Smooth muscle cell (in vitro differentiated cells): ENCODE data around the gene PFDN1. TPM values are rescaled to one million over a fixed set of nuclear protein-coding genes. Genes with fewer than 3 reads are reported as not detected.
A peak's percentile ranks its signal among the peaks of the same experiment; 100 is the strongest.

Source experiments
- DNase-seq: peaks from one replicate; lab custom pipeline; 2025; ENCODE audit not compliant: unreplicated experiment; lab: John Stamatoyannopoulos, UW
- H2AFZ ChIP-seq: fragments of 200-600 bp; sonication (generic); 2 replicates; pipeline ENCODE4 v1.6.0; 2016; ENCODE audit warnings: antibody characterized with exemption, low read depth, mild to moderate bottlenecking
- H3F3A ChIP-seq: fragments of 200-600 bp; sonication (generic); 2 replicates; pipeline ENCODE4 v1.6.0; 2017; ENCODE audit warnings: antibody characterized with exemption, low read depth
- H3K27ac ChIP-seq: fragments of 200-600 bp; sonication (generic); 2 replicates; pipeline ENCODE4 v1.5.1; 2016; ENCODE audit warnings: low read depth, mild to moderate bottlenecking
- H3K27me3 ChIP-seq: fragments of 200-600 bp; sonication (generic); 2 replicates; pipeline ENCODE4 v1.6.1; 2016; ENCODE audit warnings: low read depth, mild to moderate bottlenecking
- H3K36me3 ChIP-seq: fragments of 200-600 bp; sonication (generic); 2 replicates; pipeline ENCODE4 v1.5.1; 2016; ENCODE audit warnings: low read depth
- H3K4me1 ChIP-seq: fragments of 200-600 bp; sonication (generic); 2 replicates; pipeline ENCODE4 v1.5.1; 2016; ENCODE audit warnings: low read depth
- H3K4me2 ChIP-seq: fragments of 200-600 bp; sonication (generic); 2 replicates; pipeline ENCODE4 v1.6.0; 2016; ENCODE audit warnings: mild to moderate bottlenecking
- H3K4me3 ChIP-seq: fragments of 200-600 bp; sonication (generic); 2 replicates; pipeline ENCODE4 v1.5.1; 2016; ENCODE audit warnings: mild to moderate bottlenecking
- H3K79me2 ChIP-seq: fragments of 200-600 bp; sonication (generic); 2 replicates; pipeline ENCODE4 v1.6.0; 2016; ENCODE audit warnings: low read depth, mild to moderate bottlenecking
- H3K9ac ChIP-seq: fragments of 200-600 bp; sonication (generic); 2 replicates; pipeline ENCODE4 v1.6.0; 2016; ENCODE audit warnings: low read depth
- H3K9me3 ChIP-seq: fragments of 200-600 bp; sonication (generic); replicated peaks from 2 replicates; pipeline ENCODE4 v1.5.1; 2016; ENCODE audit warnings: low read depth
- H4K20me1 ChIP-seq: fragments of 200-600 bp; sonication (generic); 2 replicates; pipeline ENCODE4 v1.6.0; 2016; ENCODE audit warnings: low read depth
- CTCF ChIP-seq: fragments of 200-600 bp; sonication (generic); IDR thresholded peaks from 2 replicates; pipeline ENCODE4 v1.5.1; 2017; ENCODE audit warnings: borderline replicate concordance, mild to moderate bottlenecking, antibody characterized with exemption; ENCODE audit not compliant: insufficient read depth, poor library complexity, severe bottlenecking
- WGBS: methylation state at CpG from one replicate; pipeline ENCODE4 v1.1.7; 2016; ENCODE audit warnings: low lambda C conversion rate; 5-methylcytosine and 5-hydroxymethylcytosine counted together
- polyA plus RNA-seq: library from polyadenylated mRNA; unstranded; fragments of >200 nt; fragmentation: Nextera tagmentation; extraction: Ambion mirVana; gene quantifications from 2 replicates; pipeline ENCODE4 v1.2.1, GENCODE V29; 2016
- total RNA-seq: library from RNA; depleted of rRNA; stranded (reverse); fragments of >200 nt; gene quantifications from 2 replicates; pipeline ENCODE4 v1.2.3, GENCODE V29; 2014

PFDN1 gene
- total and polyA plus RNA-seq, 2 experiments from 2014 or later: 145 to 154 TPM

DNA sequence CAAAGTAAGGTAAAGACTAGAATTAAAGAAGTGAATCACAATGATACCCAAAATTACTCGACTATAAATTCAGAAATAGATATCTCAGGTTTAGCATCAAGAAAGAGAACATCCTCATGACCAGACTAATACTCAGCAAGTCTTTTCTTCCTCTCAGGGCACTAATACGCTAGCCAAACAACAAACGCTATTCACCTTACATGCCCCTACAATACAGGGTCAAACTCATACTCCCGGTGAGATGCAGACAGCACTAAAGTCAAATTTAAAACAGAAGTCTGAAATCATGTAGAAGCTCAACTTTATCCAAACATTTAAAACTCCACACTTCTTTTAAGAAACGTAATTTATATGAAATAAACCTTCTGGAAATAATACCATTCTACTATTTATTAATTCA lies 5.6 kb downstream of the PFDN1 start:
- Histone ChIP-seq H3K4me1 (peaks cover 20% of the 10 kb centered on the region), H3K79me2 (peaks cover 84% of the 10 kb centered on the region), H3K9ac (no peak overlapping the region), H3K27me3 (no peaks in the 10 kb centered on the region), H4K20me1 (peaks cover 15% of the 10 kb centered on the region), H3K36me3 (no peaks in the 10 kb centered on the region), H3K4me2 (peak overlapping the region; percentile 49), H3F3A (peaks cover 6% of the 10 kb centered on the region), H3K9me3 (no peaks in the 10 kb centered on the region), H3K27ac (peak overlapping the region; percentile 81), H3K4me3 (no peak overlapping the region), H2AFZ (no peak overlapping the region)
- DNase-seq: no peak
- TF ChIP-seq CTCF: no peak
- 84% methylated on average over 5 of the region's 5 CpGs for WGBS

GRCh38 chr5:140296289-140296688 lies 6.6 kb downstream of the PFDN1 start:
- H4K20me1 ChIP-seq: peaks cover 20% of the 10 kb centered on the region
- WGBS: 45% methylated on average over 3 of the region's 3 CpGs
- DNase-seq: no peak
- H3K36me3 ChIP-seq: no peaks in the 10 kb centered on the region
- no peak overlapping the region for H3K9ac ChIP-seq
- H3K4me2 ChIP-seq: peak overlapping the region; percentile 38
- H3K27me3 ChIP-seq: no peaks in the 10 kb centered on the region
- peaks cover 12% of the 10 kb centered on the region for H3K4me1 ChIP-seq
- TF ChIP-seq CTCF: no peak
- peaks cover 84% of the 10 kb centered on the region for H3K79me2 ChIP-seq
- no peak overlapping the region for H3K4me3 ChIP-seq
- H3K27ac ChIP-seq: peak overlapping the region; percentile 81
- no peak overlapping the region for H2AFZ ChIP-seq
- H3K9me3 ChIP-seq: no peaks in the 10 kb centered on the region
- peaks cover 6% of the 10 kb centered on the region for H3F3A ChIP-seq

GRCh38 chr5:140295414-140295813 lies 7.5 kb downstream of the PFDN1 start:
- DNase-seq: no peak
- Histone ChIP-seq H3F3A (peaks cover 6% of the 10 kb centered on the region), H3K9me3 (no peaks in the 10 kb centered on the region), H3K27me3 (no peaks in the 10 kb centered on the region), H3K4me3 (no peak overlapping the region), H4K20me1 (peaks cover 20% of the 10 kb centered on the region), H3K36me3 (no peaks in the 10 kb centered on the region), H3K4me1 (peaks cover 4% of the 10 kb centered on the region), H2AFZ (no peak overlapping the region), H3K27ac (peak overlapping the region; percentile 81), H3K9ac (no peak overlapping the region), H3K4me2 (peak overlapping the region; percentile 45), H3K79me2 (peaks cover 84% of the 10 kb centered on the region)
- no peak for TF ChIP-seq CTCF
- 33% methylated on average over 1 of the region's 1 CpG for WGBS

- H4K20me1 ChIP-seq: peaks cover 20% of the 10 kb centered on the region
- H3K4me2 ChIP-seq: peak overlapping the region; percentile 45
- H3K4me3 ChIP-seq: no peak overlapping the region
- H3K27me3 ChIP-seq: no peaks in the 10 kb centered on the region
- no peaks in the 10 kb centered on the region for H3K36me3 ChIP-seq
- H2AFZ ChIP-seq: no peak overlapping the region
- peaks cover 4% of the 10 kb centered on the region for H3K4me1 ChIP-seq
- H3K9ac ChIP-seq: peak overlapping the region; percentile 48
- WGBS: 82% methylated on average over 2 of the region's 2 CpGs
- H3K79me2 ChIP-seq: peaks cover 84% of the 10 kb centered on the region
- no peaks in the 10 kb centered on the region for H3K9me3 ChIP-seq
- TF ChIP-seq CTCF: no peak
- H3F3A ChIP-seq: peaks cover 6% of the 10 kb centered on the region
- peak overlapping the region; percentile 81 for H3K27ac ChIP-seq
- no peak for DNase-seq
These were observed 8.1 kb downstream of the PFDN1 start for GRCh38 chr5:140294753-140295152.
